T47D (cell line): ENCODE data around the gene TMEM45B.
A peak's percentile ranks its signal among the peaks of the same experiment; 100 is the strongest.
"Not testable (repeated sequence)": the region's sequence is repeated elsewhere in the genome, so short reads cannot be mapped to it uniquely, and the experiment has no call there.

ENCODE experiments used
- DNase-seq, 2 experiments: peaks; one replicate each; pipeline versions ENCODE4 v3.0.0 to v3.0.0-alpha.2; 2011 to 2012; ENCODE audit warnings: low read depth in 1 of 2, low spot score in 1 of 2
- JUND ChIP-seq: IDR thresholded peaks from 2 replicates; pipeline ENCODE4 v1.6.1; 2012; ENCODE audit warnings: low read depth
- in situ Hi-C: cut with HindIII; loops from 2 replicates; pipeline ENCODE4 v1.10.0; 2016; ENCODE audit warnings: low sequenced_read_pairs, low pct_unique_long_range_greater_than_20kb

Gene TMEM45B

GRCh38 chr11:129817534-129818051 lies 1.9 kb downstream of the TMEM45B start:
- in situ Hi-C loops = no loop called here
- no peak for TF ChIP-seq JUND
- DNase-seq = no peak

- DNase-seq = peak in 1 of 2 experiments; percentile 71
- TF ChIP-seq JUND = peak; percentile 90; the same call in 1 of the 2 replicates
- in situ Hi-C loops = not testable (repeated sequence)
Measured at GRCh38 chr11:129818236-129818635, 2.6 kb downstream of the TMEM45B start.

GRCh38 chr11:129819237-129819636 lies 3.6 kb downstream of the TMEM45B start:
- in situ Hi-C loops = no loop called here
- peak in 1 of 2 experiments; percentile 43 for DNase-seq
- no peak for TF ChIP-seq JUND

- DNase-seq, in situ Hi-C loops: not testable (repeated sequence)
Measured at GRCh38 chr11:129820228-129820627, 4.6 kb downstream of the TMEM45B start.

- in situ Hi-C loops, DNase-seq: not testable (repeated sequence)
Measured at GRCh38 chr11:129823281-129823680, 7.6 kb downstream of the TMEM45B start.

- DNase-seq, in situ Hi-C loops: not testable (repeated sequence)
Measured at GRCh38 chr11:129823799-129824198, 8.2 kb downstream of the TMEM45B start.

GRCh38 chr11:129825380-129825779 lies 9.7 kb downstream of the TMEM45B start:
- DNase-seq = no peak
- in situ Hi-C loops = no loop called here
- no peak for TF ChIP-seq JUND

GRCh38 chr11:129828301-129828836 lies 12.7 kb downstream of the TMEM45B start:
- DNase-seq = peak in 1 of 2 experiments; percentile 90
- in situ Hi-C loops = no loop called here
- peak; percentile 83 for TF ChIP-seq JUND

GRCh38 chr11:129829497-129829896 lies 13.8 kb downstream of the TMEM45B start:
- in situ Hi-C loops, DNase-seq: not testable (repeated sequence)

GRCh38 chr11:129831227-129831626 lies 15.6 kb downstream of the TMEM45B start:
- in situ Hi-C loops, DNase-seq: not testable (repeated sequence)

GRCh38 chr11:129833260-129833659 lies 17.6 kb downstream of the TMEM45B start:
- DNase-seq, in situ Hi-C loops: not testable (repeated sequence)

GRCh38 chr11:129836423-129836891 lies 20.8 kb downstream of the TMEM45B start:
- in situ Hi-C loops = not testable (repeated sequence)

GRCh38 chr11:129836979-129837378 lies 21.3 kb downstream of the TMEM45B start:
- no peak for TF ChIP-seq JUND
- in situ Hi-C loops = no loop called here
- no peak for DNase-seq

More at GRCh38 chr11:129836423-129836891, 20.8 kb downstream of the TMEM45B start:
- DNase-seq = not testable (repeated sequence)

GRCh38 chr11:129840236-129840635 lies 24.6 kb downstream of the TMEM45B start:
- DNase-seq = peak in 1 of 2 experiments; percentile 66
- in situ Hi-C loops = no loop called here
- no peak for TF ChIP-seq JUND
